ENCODE results near the gene CACNG5.

GRCh38 chr17:66829386-66829864 lies 5.5 kb upstream of the CACNG5 start:
- TF ChIP-seq POLR2A (IDR thresholded peaks at IDR 0.05) (no peak), CTCF (IDR thresholded peaks at IDR 0.05) (no peak)
